ENCODE measurements around the gene GLE1.
"Not testable (repeated sequence)": the region's sequence is repeated elsewhere in the genome, so short reads cannot be mapped to it uniquely, and the experiment has no call there.

GLE1 gene

GRCh38 chr9:128497824-128498610, 6.5 kb upstream of the GLE1 start:
- DNase-seq, result no peak

GRCh38 chr9:128498911-128499310, 5.6 kb upstream of the GLE1 start:
- no peak for DNase-seq

- no peak for DNase-seq
Observed at GRCh38 chr9:128499920-128500319, 4.6 kb upstream of the GLE1 start.

GRCh38 chr9:128503415-128503825, 1.1 kb upstream of the GLE1 start:
- not testable (repeated sequence) for DNase-seq

- no peak for DNase-seq
Observed at GRCh38 chr9:128503870-128504269, 649 bp upstream of the GLE1 start.

GRCh38 chr9:128505414-128505765, 871 bp downstream of the GLE1 start:
- peak; percentile 61 for DNase-seq

DNA sequence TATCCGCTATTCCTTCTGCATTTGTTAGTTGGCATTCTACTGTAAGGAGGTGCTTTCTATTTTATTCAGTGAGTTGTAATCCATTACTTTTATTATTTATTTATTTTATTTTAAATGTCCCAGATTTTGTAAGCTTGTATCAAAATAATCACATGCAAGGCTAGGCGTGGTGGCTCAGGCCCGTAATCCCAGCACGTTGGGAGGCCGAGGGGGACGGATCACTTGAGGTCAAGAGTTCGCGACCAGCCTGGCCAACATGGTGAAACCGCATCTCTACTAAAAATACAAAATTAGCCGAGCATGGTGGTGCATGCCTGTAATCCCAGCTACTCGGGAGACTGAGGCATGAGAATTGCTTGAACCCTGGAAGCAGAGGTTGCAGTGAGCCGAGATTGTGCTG, 1.4 kb downstream of the GLE1 start:
- not testable (repeated sequence) for DNase-seq

DNA sequence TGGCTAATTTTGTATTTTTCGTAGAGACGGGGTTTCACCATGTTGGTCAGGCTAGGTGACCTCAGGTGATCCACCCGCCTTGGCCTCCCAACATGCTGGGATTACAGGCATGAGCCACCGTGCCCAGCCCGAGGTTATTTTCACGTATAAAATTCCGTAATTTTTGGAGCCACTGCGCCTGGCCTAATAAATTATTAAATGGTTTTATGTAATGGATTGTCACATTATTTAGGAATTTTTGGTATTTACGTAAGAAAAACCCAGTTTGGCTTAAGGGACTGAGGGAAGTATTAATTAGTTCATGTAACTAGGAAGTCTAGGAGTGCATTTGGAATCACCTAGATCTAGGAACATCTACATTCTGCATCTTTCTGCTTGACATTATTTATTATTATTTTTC, 8.3 kb downstream of the GLE1 start:
- DNase-seq, result no peak

DNA sequence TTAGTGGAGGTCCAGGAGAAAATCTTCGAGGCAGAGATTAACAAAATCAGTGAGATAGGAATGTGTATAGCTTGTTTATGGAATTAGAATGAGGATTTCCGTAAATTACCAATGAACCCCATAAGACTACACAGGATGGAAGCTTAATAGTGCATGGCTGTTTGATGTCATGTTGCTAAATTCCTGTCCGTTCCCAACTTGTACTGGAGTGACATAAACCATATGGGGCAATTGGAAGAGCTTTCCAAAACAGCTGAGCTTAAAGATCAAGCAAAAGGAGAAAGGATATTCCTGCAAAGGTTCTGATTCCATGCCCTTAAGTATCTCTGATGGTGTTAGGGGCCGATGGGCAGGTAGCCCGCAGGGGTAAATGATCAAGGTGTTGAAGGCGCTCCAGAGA, 17.4 kb downstream of the GLE1 start:
- no peak for DNase-seq

DNA sequence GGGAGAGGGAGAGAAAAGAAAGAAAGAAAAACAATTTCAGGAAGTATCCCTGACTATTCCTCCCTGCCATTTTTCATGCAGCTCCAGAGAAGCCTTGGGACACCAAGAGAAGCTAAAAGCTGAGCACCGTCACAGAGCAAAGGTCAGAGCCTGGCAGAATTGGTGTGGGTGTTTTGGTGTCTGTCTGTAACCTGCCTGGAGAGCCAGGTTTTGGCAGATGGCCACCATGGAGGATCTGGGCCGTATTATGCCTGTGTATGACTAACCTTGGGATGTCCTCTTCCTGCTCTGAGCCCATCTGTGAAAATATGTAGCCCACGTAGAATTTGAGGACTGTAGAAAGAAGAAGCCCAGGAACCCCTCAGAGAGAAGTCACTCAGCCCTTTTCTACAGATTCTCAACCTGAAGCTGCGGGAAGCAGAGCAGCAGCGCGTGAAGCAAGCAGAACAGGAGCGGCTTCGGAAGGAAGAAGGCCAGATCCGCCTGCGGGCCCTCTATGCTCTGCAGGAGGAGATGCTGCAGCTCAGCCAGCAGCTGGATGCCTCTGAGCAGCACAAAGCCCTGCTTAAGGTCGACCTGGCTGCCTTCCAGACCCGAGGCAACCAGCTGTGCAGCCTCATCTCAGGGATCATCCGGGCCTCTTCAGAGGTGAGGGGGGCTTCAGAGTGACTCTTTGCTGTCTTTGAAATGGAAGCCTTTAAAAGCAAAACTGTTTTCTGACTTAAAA, 18.8 kb downstream of the GLE1 start:
- peak; percentile 90 for DNase-seq

DNA sequence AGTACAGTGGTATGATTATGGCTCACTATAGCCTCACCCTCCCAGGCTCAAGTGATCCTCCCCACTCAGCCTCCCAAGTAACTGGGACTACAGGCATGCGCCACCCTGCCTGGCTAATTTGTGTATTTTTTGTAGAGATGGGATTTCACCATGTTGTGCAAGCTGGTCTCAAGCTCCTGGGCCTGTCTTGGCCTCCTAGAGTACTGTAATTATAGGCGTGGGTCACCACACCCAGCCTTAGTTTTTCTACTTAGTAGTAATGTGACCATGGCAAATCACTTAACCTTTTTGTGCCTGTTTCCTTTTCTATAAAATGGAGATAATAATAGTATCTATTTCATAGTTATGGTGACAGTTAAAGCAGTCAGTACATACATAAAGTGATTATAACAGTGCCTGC, 22.2 kb downstream of the GLE1 start:
- DNase-seq, result no peak

DNA sequence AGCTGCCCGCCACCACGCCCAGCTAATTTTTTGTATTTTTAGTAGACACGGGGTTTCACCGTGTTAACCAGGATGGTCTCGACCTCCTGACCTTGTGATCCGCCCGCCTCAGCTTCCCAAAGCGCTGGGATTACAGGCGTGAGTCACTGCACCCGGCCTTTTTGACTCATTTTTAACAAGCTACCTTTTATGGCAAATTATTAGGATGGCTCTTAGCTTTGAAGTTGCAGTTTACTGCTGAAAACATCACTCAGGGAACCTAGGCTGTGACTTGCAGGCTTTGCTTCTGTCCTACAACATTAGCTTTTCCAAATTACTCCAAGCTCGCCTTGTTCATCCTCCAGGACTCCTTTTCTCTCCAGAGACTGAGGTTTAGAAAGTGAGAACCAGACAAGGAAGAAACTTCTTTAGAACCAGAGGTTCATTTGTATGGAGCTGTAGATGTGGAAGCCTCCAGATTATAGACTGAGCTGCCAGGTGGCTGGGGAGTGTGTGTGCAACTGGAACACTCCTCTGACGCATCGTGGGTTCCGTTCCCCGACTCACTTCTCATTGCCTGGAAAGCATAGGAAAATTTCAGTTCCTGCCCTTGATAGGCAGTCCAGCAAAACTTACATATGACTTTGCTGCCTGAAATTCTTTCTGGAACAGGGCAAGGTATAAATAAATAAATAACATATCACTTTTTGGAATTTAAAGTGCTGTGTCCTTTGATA, 24.1 kb downstream of the GLE1 start:
- no peak for DNase-seq

GRCh38 chr9:128529191-128529590, 24.7 kb downstream of the GLE1 start:
- no peak for DNase-seq

DNA sequence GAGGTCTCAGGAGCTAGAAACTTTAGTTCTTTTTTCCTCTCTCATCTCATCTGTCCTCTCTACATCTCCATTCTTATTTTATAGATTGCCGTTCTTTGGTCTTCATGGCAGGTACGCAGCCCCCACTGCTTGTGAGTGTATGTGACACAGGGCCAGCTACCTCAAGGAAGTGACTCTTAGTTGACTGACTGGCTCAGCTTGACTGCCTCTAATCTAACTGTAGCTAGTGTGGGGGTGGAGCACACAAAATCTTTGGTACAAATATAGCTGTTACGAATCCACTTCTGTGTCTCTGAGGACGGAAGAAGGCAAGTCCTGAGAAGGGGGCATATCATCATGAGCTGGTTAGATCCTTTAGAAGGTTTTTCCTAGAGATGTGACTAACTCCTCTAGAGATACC, 28.1 kb downstream of the GLE1 start:
- no peak for DNase-seq

- no peak for DNase-seq
Observed at GRCh38 chr9:128540634-128541360, 36.3 kb downstream of the GLE1 start.

DNA sequence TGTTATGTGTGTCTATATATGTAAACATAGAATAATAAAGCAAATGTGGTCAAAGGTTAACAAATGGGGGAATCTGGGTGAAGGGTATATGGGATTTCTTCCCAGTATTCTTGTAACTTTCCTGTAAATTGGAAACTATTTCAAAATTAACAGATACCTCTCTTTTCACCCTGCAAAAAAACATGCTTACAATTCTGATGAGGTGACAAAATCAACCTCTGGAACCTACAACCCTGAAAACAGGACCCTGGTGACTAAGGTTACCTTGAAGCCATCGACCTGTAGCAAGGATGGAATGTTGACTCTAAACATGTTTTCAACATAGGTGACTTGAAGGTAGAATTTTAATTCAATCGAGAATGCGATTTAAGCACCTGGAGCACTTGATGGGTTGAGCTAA, 42.0 kb downstream of the GLE1 start:
- DNase-seq, result no peak

DNA sequence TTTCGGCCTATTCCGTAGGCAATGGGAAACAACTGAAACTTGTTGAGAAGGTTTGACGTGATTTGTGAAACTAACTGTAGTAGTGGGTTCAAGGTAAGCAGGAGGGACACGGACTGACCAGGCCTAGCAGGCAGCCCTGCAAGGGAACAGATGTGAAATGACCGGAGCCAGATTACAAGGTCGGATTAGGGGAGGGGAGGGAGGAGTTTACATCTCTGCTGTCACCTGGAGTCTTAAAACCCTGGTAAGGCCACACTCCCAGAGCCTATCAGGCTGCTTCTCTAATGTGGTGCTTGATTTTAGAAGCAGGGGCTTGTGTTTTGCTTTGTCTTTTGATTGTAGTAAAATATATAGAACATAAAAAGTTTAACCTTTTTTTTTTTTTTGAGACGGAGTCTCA, 44.4 kb downstream of the GLE1 start:
- DNase-seq, result no peak

DNA sequence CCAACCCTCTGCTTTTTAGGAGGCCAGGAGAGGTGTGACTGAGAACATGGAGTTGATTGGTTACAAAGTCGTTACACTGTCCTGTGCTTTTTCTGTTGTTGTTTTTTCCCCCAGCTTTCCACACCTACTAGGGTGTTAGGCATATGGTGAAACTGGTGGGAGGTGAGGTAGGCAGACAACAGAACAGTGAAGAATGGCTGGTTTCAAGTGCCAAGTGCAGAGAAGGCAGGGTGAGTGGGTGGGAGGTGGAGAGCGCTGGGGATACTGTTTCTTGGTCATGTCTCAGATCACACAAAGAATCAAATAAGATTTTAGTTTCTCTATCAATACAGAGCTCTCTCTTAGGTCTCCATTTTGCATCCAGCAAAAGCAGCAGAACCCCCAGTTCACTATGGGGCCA, 45.7 kb downstream of the GLE1 start:
- no peak for DNase-seq

DNA sequence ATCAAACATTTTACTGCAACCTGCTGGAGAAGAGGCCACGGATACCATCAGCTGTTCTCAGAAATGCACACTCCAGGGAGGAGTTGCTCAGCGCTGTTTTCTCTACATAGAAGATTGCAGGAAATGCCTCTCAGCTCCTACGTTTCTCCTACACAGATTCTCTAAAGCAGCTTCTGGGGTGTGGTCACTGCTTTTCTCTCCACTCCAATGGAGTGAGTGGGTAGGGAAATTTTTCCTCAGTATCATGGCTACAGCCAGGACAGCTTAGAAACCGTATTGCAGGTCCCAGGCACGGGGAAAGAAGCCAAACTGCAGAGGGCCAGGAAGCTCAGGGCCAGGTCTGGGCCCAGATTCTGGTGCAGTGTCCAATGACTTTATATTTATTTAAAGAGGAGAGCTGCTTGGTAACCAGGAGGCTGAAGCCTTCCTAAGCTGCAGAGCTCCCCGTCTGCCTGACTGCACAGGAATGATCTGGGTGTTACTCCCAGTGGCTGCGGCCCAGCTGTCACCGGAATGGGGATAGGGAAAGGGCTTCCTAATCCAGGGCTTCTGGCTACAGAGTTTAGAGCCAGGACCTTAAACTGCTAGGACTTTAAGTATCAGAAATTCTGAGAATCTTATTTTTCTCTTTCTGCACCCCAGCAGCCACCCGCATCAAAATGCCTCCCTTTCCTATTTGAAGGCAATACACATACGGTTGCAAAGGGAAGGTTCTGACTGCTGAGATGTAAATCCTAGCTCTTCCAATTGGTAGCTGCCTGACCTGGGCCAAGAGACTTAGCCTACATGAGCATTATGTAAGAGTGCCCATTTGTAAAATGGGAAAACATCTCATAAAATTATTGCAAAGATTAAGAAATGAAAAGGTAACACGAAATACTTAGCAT, 46.5 kb downstream of the GLE1 start:
- peak; percentile 73 for DNase-seq

- DNase-seq, result no peak
Observed at GRCh38 chr9:128551657-128552152, 47.2 kb downstream of the GLE1 start.

DNA sequence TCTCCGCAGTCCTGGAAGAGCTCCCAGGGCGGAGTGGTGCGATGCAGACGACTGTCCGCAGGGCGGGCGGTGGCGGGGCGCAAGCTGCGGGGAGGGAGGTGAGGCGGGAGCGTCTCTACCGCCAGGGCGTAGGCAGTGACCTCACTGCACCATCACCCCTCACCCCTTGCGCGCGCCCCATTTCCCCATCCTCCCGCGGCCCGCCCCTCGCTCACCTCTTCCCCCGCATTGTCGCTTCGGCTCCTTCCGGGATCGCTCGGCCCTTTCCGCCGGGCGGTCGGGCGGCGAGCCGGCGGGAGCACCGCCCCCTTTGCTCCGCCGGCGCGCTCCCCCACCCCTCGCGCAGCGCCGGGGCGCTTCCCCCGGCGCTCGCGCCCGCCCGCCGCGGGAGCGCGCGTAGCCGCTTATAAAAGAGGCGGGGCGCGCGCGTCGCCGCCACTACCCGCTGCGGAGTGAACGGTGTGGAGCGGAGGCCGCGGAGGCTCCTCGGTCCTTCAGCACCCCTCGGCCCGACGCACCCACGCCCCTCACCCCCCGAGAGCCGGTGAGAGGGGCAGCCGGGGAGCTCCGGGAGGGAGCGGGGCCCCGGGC, 47.7 kb downstream of the GLE1 start, which contains the start of gene SPTAN1:
SPTAN1 (plus strand) TSS at position 435 of the 591 bp plus-strand sequence. CDS start 14,154 bp downstream, outside the sequence.
- peak; percentile 86 for DNase-seq

Data from NCI-H2171 treated with DMSO at 0.1 percent for 48 hours (cell line).